Measurements from ENCODE around the gene THSD8.

GRCh38 chr19:12825254-12826131 is 23.6 kb downstream of the THSD8 start:
- TF ChIP-seq POLR2A (IDR thresholded peaks at IDR 0.05) (no peak), CTCF (IDR thresholded peaks at IDR 0.05) (peak in 1 of 6 experiments; percentile 15), POLR2AphosphoS5 (IDR thresholded peaks at IDR 0.05) (no peak), EP300 (IDR thresholded peaks at IDR 0.05) (no peak)
